ENCODE results near the gene ARID5B.

ARID5B gene

GRCh38 chr10:62077330-62078015 is 176.0 kb downstream of the ARID5B start:
- no peak for DNase-seq (ENCODE audit: low spot score)

DNA sequence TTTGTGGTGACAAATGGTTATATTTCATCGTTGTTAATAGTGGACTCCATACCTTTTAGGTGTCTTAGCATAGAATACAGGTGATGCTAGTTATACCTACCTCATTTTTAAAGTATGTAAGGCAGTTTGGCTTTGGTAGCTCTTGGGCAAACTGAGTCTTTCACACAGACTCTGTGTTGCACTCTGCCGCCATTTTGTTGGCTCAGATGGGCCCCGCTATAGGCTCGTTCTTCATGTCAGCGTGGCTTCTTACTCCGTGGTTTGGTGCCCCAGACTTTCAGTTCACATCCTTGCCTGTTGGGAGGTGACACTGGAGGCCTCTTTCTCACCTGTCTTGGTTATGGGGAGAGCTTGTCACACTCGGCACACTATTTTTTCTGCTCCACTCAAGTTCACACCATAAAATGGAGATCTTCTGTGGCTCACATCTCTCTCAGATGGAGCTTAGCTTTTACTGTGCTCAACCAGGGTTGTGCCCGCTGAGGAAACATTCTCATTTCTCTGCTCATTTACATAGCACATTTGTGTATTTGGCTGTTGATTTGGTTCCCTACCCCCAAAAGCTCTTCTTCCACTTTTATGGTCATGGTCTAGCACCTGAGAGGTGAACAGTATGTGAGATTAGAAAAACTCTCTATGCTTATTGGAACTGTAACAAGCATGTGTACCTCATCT is 178.5 kb downstream of the ARID5B start:
- no peak for DNase-seq (ENCODE audit: low spot score)

GRCh38 chr10:62080905-62081304 is 179.4 kb downstream of the ARID5B start:
- DNase-seq (ENCODE audit: low spot score), result no peak

DNA sequence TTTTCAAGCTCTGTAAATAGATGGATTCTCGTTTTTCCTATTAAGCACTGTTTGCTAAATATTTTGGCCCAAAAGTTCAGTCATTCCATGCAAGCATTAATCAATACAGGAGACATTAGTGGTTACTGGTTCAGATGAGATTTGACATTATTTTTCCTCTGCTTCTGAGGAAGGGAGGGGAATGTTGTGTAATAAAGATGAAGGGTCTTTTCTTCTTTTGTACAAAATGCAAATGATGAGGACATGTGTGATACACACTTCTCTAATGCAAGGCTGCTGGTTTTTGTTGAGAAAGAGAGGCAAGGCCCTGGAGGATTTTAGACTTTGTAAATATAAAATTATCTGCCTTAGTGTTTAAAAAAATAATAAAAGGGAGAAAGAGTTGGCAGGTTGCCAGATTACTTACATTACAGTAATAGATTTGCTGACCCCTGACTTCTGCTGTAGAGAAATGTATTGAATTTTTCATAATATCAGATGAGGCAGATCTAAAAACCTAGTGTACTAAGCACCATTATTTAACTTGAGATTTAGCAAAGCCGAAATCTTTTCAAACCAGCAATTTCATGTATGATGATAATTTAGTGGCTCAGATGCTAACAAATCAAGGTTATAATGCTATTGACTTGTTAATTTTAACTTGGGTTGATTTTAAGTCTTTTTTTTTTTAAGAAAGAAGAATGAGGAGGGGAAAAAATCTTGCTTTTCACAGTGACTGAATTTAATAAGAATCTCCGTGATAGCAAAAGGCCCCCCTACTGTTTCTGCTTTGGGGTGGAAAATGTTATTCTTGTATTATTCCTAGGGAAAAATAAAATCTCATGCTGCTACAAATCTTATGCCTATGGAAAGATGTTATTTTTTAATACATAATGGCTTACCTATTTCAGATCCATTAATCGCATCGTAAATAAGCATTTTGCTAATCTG is 180.1 kb downstream of the ARID5B start:
- DNase-seq (ENCODE audit: low spot score), result no peak

- no peak for DNase-seq (ENCODE audit: low spot score)
Observed at GRCh38 chr10:62082271-62082656, 180.8 kb downstream of the ARID5B start.

- DNase-seq (ENCODE audit: low spot score), result no peak
Observed at GRCh38 chr10:62082729-62083411, 181.4 kb downstream of the ARID5B start.

GRCh38 chr10:62083412-62084267 is 182.1 kb downstream of the ARID5B start:
- no peak for DNase-seq (ENCODE audit: low spot score)

DNA sequence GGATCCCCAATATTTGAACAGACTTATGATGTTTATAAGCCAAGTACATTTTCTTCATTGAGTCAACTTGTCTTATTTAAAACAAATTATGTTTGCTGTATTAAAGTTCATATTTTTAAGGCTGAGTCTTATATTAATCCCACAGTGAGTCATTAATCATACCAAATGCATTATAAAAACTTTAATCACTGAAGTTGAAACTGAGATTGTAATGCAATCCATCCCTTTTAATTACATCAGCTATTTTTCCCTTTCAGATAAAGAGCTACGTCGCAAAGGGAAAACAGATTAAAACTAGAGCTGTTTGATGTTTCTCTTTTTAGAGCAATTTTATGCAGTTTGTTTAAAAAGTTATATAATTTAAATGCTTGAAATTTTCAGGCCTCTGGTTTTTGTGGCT is 183.0 kb downstream of the ARID5B start:
- no peak for DNase-seq (ENCODE audit: low spot score)

DNA sequence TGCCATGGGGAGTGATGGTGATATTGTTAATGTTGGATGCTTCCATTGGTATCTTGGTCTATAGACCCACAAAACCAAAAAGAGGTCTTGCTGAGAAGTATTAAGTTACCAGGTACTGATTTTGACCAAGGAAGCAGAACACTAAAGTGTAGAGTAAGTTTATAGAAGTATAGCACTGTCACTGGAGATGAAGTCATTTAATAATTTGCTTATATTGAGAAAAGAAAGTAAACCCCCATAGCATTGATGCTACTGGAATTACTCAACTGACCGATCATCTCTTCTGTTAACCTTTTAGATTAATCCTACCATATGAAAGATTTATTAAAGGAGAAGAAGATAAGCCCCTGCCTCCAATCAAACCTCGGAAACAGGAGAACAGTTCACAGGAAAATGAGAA is 183.9 kb downstream of the ARID5B start:
- DNase-seq (ENCODE audit: low spot score), result no peak

DNA sequence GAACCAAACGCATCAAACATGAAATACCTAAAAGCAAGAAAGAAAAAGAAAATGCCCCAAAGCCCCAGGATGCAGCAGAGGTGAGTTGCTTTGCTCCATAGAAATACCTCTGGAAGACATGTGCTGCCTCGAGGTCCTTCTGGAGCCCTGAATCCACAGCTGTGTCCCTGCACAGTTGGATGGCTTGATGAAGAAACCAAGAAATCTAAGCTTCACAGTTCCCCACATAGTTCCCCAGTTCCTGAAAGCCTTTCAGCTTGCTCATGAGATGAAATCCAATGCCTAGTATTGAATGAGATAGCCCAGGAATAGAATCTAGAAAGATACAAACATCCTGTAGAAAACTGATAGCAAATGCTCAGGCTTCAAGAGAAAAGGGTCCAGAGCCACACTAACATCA is 184.3 kb downstream of the ARID5B start:
- DNase-seq (ENCODE audit: low spot score), result no peak

GRCh38 chr10:62087329-62087728 is 185.8 kb downstream of the ARID5B start:
- no peak for DNase-seq (ENCODE audit: low spot score)

DNA sequence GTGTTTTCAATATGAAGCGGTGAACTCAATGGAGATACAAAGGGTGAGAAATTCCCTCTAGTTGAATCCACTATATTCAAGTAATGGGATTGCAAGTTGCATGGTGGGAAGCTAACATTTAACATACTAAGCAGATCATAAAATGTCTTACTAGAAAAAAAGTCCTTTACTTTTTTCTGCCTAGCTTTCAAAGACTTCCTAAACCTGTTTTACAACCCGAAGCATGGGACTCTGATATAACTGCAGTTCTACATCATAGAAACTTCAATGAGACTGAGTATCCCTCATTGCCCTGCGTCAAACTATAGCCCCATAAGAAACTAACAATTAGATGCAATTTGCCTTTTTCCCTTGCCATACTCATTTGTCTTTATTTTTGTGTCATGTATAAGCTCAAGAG is 187.3 kb downstream of the ARID5B start:
- no peak for DNase-seq (ENCODE audit: low spot score)

GRCh38 chr10:62092301-62093030 is 191.0 kb downstream of the ARID5B start:
- no peak for DNase-seq (ENCODE audit: low spot score)

- no peak for DNase-seq (ENCODE audit: low spot score)
Observed at GRCh38 chr10:62093863-62094291, 192.4 kb downstream of the ARID5B start.

GRCh38 chr10:62095181-62096122 is 194.0 kb downstream of the ARID5B start:
- no peak for DNase-seq (ENCODE audit: low spot score)

DNA sequence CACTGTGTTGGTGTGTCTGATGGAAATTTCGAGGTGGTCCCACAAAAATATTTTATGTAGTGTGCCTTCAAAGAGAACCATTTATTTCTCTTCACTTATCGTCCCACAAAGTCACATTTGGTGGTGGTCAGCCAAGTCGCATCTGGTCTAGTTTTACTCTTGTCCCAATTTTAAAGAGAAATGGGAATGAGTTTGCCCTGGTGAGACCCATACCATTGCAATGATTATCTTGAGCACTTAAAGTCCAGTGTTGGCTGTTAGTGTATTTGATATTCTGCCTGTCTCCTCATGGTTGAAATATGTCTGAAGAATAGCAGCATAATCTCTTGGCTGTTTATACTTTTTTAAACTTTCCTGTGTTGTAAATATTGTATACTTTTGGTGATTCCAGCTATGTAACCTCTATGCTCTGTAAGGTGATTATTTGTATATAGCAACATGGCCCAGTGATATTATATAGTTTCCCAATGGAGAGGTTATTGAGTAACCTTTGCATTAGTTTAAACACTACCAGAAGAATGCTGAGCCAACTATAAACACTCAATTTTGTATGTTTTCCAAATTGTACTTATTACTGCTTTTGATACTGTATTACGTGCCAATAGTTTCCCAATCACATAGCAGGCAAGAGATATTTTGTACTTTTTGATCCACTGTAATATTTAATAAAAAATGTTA is 194.9 kb downstream of the ARID5B start:
- no peak for DNase-seq (ENCODE audit: low spot score)

DNA sequence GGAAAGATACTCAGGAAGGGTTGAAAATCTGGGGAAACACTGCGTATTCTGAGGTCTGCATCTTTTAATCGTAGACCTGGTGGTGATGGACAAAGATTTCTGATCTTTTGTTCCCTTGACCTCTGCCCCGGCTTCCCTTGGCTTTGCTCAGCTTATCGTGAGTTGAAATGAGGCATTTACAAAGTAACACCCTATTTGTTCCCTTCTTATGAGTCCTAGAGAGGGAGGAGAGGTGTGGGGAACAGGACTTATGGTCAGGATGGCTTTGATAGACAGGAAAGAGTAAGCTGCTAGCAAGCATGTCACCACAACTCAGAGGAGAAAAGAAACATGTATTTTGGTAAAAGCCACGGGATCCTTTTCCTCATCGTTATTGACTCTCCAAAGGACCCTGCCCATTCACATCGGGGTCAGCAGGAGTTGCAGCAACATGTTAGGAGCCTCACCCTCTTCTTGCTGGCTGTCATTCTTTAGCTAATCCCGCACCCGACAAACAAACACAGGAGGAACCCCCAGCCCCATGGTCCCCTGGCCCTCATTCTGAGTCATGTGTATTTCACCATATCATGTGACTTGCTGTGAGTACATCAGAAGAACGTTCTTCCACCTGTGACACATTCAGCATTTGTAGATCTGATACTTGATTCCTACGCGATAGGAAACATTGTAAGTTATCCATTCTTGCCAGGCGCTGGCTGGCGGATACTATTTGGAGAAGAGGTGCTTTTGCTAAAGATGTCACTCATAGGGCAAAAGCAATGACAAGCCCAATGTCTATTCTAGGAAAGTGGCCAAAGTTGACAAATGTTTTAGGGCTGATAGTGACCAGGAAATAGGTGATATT is 197.0 kb downstream of the ARID5B start:
- DNase-seq (ENCODE audit: low spot score), result no peak

- DNase-seq (ENCODE audit: low spot score), result no peak
Observed at GRCh38 chr10:62099299-62099698, 197.8 kb downstream of the ARID5B start.
